Neutrophil (primary cell): Measurements from ENCODE around the gene NUSAP1.

Experiments used
- H3K27ac ChIP-seq: fragments of 200-600 bp; sonication (generic); 2 replicates; pipeline ENCODE4 v1.5.1; 2016; ENCODE audit warnings: mild to moderate bottlenecking, moderate library complexity
- H3K27me3 ChIP-seq: fragments of 200-600 bp; sonication (generic); 2 replicates; pipeline ENCODE4 v1.6.0; 2016; ENCODE audit warnings: mild to moderate bottlenecking
- H3K36me3 ChIP-seq: fragments of 200-600 bp; sonication (generic); 2 replicates; pipeline ENCODE4 v1.5.1; 2017
- H3K4me1 ChIP-seq, 2 experiments: fragments of 200-600 bp in 1 of 2; sonication (generic) in 1 of 2; 1 replicate in 1 of 2; 2 replicates in 1 of 2; pipeline versions ENCODE4 v1.5.1 to v1.6.1; 2013 to 2016; ENCODE audit warnings: low read depth in 1 of 2, low read length in 1 of 2, mild to moderate bottlenecking in 1 of 2, moderate library complexity in 1 of 2; ENCODE audit not compliant: control insufficient read depth in 1 of 2, insufficient read depth in 1 of 2
- H3K4me3 ChIP-seq, 2 experiments: fragments of 200-600 bp in 1 of 2; sonication (generic) in 1 of 2; 1 replicate in 1 of 2; 2 replicates in 1 of 2; pipeline ENCODE4 v1.5.1; 2013 to 2016; ENCODE audit warnings: low read depth in 1 of 2, low read length in 1 of 2, mild to moderate bottlenecking in 1 of 2, moderate library complexity in 1 of 2
- H3K9me3 ChIP-seq: fragments of 200-600 bp; sonication (generic); 2 replicates; pipeline ENCODE4 v1.5.1; 2016
- TF ChIP-seq, protein P1 (sequence below): fragments of 200-600 bp; sonication (generic); IDR thresholded peaks from 2 replicates; pipeline ENCODE4 v1.5.1; 2016; ENCODE audit warnings: antibody characterized with exemption

Gene NUSAP1

DNA sequence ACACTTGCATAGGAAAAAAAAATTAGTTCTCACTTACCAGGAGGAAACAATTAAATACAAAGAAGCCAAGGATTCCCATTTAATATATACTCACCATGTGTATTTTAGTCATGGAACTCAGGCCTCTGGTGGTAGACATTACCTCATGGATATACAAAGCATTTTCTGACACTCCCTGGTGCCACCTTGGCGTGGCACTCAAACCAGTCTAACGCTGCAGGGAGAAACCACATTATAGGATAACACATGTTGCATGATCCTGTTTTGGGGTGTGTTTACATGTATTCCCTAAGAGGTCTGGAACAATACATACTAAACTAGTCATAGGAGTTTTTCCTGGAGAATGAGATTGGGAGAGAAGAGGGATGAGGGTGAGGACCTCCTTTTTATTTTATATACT, 78.3 kb downstream of the NUSAP1 start:
- TF ChIP-seq, protein P1, sequence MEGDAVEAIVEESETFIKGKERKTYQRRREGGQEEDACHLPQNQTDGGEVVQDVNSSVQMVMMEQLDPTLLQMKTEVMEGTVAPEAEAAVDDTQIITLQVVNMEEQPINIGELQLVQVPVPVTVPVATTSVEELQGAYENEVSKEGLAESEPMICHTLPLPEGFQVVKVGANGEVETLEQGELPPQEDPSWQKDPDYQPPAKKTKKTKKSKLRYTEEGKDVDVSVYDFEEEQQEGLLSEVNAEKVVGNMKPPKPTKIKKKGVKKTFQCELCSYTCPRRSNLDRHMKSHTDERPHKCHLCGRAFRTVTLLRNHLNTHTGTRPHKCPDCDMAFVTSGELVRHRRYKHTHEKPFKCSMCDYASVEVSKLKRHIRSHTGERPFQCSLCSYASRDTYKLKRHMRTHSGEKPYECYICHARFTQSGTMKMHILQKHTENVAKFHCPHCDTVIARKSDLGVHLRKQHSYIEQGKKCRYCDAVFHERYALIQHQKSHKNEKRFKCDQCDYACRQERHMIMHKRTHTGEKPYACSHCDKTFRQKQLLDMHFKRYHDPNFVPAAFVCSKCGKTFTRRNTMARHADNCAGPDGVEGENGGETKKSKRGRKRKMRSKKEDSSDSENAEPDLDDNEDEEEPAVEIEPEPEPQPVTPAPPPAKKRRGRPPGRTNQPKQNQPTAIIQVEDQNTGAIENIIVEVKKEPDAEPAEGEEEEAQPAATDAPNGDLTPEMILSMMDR: no peak
- Histone ChIP-seq H3K36me3 (no peaks in the 10 kb centered on the region), H3K27me3 (no peaks in the 10 kb centered on the region), H3K4me1 (peaks cover 59 to 61% of the 10 kb centered on the region in 2 experiments), H3K4me3 (no peak overlapping the region), H3K9me3 (no peaks in the 10 kb centered on the region), H3K27ac (peak overlapping the region; percentile 97)

- peaks cover 59 to 61% of the 10 kb centered on the region in 2 experiments for H3K4me1 ChIP-seq
- no peaks in the 10 kb centered on the region for H3K36me3 ChIP-seq
- no peak overlapping the region for H3K4me3 ChIP-seq
- H3K9me3 ChIP-seq: no peaks in the 10 kb centered on the region
- H3K27me3 ChIP-seq: no peaks in the 10 kb centered on the region
- TF ChIP-seq, protein P1: no peak
- H3K27ac ChIP-seq: peak overlapping the region; percentile 97
Measured at GRCh38 chr15:41411441-41411840, 78.8 kb downstream of the NUSAP1 start.

GRCh38 chr15:41416128-41416741, 83.6 kb downstream of the NUSAP1 start:
- H3K27ac ChIP-seq: peak overlapping the region; percentile 94
- no peaks in the 10 kb centered on the region for H3K27me3 ChIP-seq
- H3K9me3 ChIP-seq: no peaks in the 10 kb centered on the region
- peak overlapping the region; percentile 92 to 98 for H3K4me3 ChIP-seq
- TF ChIP-seq, protein P1: no peak
- H3K36me3 ChIP-seq: no peaks in the 10 kb centered on the region
- H3K4me1 ChIP-seq: peaks cover 26 to 38% of the 10 kb centered on the region in 2 experiments

- no peaks in the 10 kb centered on the region for H3K36me3 ChIP-seq
- no peaks in the 10 kb centered on the region for H3K27me3 ChIP-seq
- TF ChIP-seq, protein P1: peak; percentile 38
Measured at GRCh38 chr15:41416742-41417417, 84.2 kb downstream of the NUSAP1 start, which contains the start of gene RTF1. Gene RTF1, plus strand, starts transcription at chr15:41417095. Its CDS starts 21 bp downstream, at chr15:41417116.

GRCh38 chr15:41417418-41418195, 84.9 kb downstream of the NUSAP1 start:
- TF ChIP-seq, protein P1: no peak
- no peaks in the 10 kb centered on the region for H3K27me3 ChIP-seq
- H3K4me3 ChIP-seq: peak overlapping the region; percentile 92 to 98
- H3K9me3 ChIP-seq: no peaks in the 10 kb centered on the region
- H3K4me1 ChIP-seq: peaks cover 26 to 38% of the 10 kb centered on the region in 2 experiments
- no peaks in the 10 kb centered on the region for H3K36me3 ChIP-seq
- peak overlapping the region; percentile 94 for H3K27ac ChIP-seq

More at GRCh38 chr15:41416742-41417417, 84.2 kb downstream of the NUSAP1 start, which contains the start of gene RTF1:
- peaks cover 26 to 38% of the 10 kb centered on the region in 2 experiments for H3K4me1 ChIP-seq
- H3K4me3 ChIP-seq: peak within 1 kb of the TSS; percentile 92 to 98
- H3K9me3 ChIP-seq: no peaks in the 10 kb centered on the region
- H3K27ac ChIP-seq: peak within 1 kb of the TSS; percentile 94
